IgD-negative memory B cell (primary cell): Measurements from ENCODE around the gene RALA. TPM values are rescaled to one million over a fixed set of nuclear protein-coding genes. Genes with fewer than 3 reads are reported as not detected.
"Not testable (repeated sequence)": the region's sequence is repeated elsewhere in the genome, so short reads cannot be mapped to it uniquely, and the experiment has no call there.

ENCODE experiments used
- H3K27ac Mint-ChIP-seq, 3 donors: one replicate each; pipeline ENCODE4 v1.8.0; 2020 to 2022; ENCODE audit warnings: mild to moderate bottlenecking in 3 of 3, mixed read lengths in 3 of 3, moderate library complexity in 1 of 3
- H3K27me3 Mint-ChIP-seq: one replicate; pipeline ENCODE4 v1.8.0; 2021; ENCODE audit warnings: mixed read lengths
- H3K36me3 Mint-ChIP-seq: one replicate; pipeline ENCODE4 v1.8.0; 2020; ENCODE audit warnings: mild to moderate bottlenecking, mixed read lengths
- H3K4me1 Mint-ChIP-seq, 3 donors: one replicate each; pipeline ENCODE4 v1.8.0; 2020 to 2022; ENCODE audit warnings: mixed read lengths in 3 of 3, mild to moderate bottlenecking in 1 of 3
- H3K4me3 Mint-ChIP-seq, 4 donors: one replicate each; pipeline ENCODE4 v1.8.0; 2020 to 2022; ENCODE audit warnings: mild to moderate bottlenecking in 4 of 4, mixed read lengths in 4 of 4, moderate library complexity in 3 of 4
- H3K9me3 Mint-ChIP-seq, 3 donors: one replicate each; pipeline ENCODE4 v1.8.0; 2020 to 2021; ENCODE audit warnings: mixed read lengths in 3 of 3, mild to moderate bottlenecking in 1 of 3
- polyA plus RNA-seq: library from polyadenylated mRNA; unstranded; fragments of 300-500 nt; fragmentation: Illumina TruSeq; gene quantifications from one replicate; pipeline ENCODE4 v1.2.3, GENCODE V29; 2021

Gene RALA
- polyA plus RNA-seq, 1 donor from 2014 or later = 36.0 TPM

- Mint-ChIP-seq H3K4me3 (no peak overlapping the region), H3K36me3 (peaks cover 12% of the 10 kb centered on the region), H3K4me1 (peaks cover 4 to 19% (median 15%) of the 10 kb centered on the region in 3 donors), H3K27me3 (no peaks in the 10 kb centered on the region), H3K9me3 (peaks cover 0 to 4% (median 4%) of the 10 kb centered on the region in 3 donors), H3K27ac (no peak overlapping the region)
These were observed 27.3 kb downstream of the RALA start for GRCh38 chr7:39650676-39651075.

GRCh38 chr7:39651265-39651664, 27.9 kb downstream of the RALA start:
- Mint-ChIP-seq H3K4me1 (peaks cover 4 to 18% (median 17%) of the 10 kb centered on the region in 3 donors), H3K27me3 (no peaks in the 10 kb centered on the region), H3K4me3 (no peak overlapping the region), H3K27ac (no peak overlapping the region), H3K9me3 (peaks cover 0 to 4% (median 4%) of the 10 kb centered on the region in 3 donors), H3K36me3 (peaks cover 12% of the 10 kb centered on the region)

- Mint-ChIP-seq H3K27ac (peak overlapping the region in 1 of 3 donors; percentile 23), H3K27me3 (no peaks in the 10 kb centered on the region), H3K4me1 (peaks cover 3 to 21% (median 4%) of the 10 kb centered on the region in 3 donors), H3K9me3 (peaks cover 0 to 6% (median 4%) of the 10 kb centered on the region in 3 donors), H3K4me3 (no peak overlapping the region), H3K36me3 (peaks cover 21% of the 10 kb centered on the region)
These were observed 33.0 kb downstream of the RALA start for GRCh38 chr7:39656415-39656814.

- no peak overlapping the region for H3K27ac Mint-ChIP-seq
- H3K9me3 Mint-ChIP-seq = peaks cover 0 to 8% (median 5%) of the 10 kb centered on the region in 3 donors
- peaks cover 3 to 17% (median 11%) of the 10 kb centered on the region in 3 donors for H3K4me1 Mint-ChIP-seq
- H3K36me3 Mint-ChIP-seq = peaks cover 24% of the 10 kb centered on the region
- no peak overlapping the region for H3K4me3 Mint-ChIP-seq
- no peaks in the 10 kb centered on the region for H3K27me3 Mint-ChIP-seq
These were observed 36.1 kb downstream of the RALA start for GRCh38 chr7:39659356-39660013.

- H3K4me1 Mint-ChIP-seq = peaks cover 3 to 20% (median 15%) of the 10 kb centered on the region in 3 donors
- H3K27me3 Mint-ChIP-seq = no peaks in the 10 kb centered on the region
- peaks cover 0 to 4% (median 2%) of the 10 kb centered on the region in 3 donors for H3K9me3 Mint-ChIP-seq
- no peak overlapping the region for H3K27ac Mint-ChIP-seq
- peaks cover 16% of the 10 kb centered on the region for H3K36me3 Mint-ChIP-seq
- no peak overlapping the region for H3K4me3 Mint-ChIP-seq
These were observed 38.6 kb downstream of the RALA start for GRCh38 chr7:39661960-39662359.

GRCh38 chr7:39663263-39663662, 39.9 kb downstream of the RALA start:
- H3K4me1 Mint-ChIP-seq = peaks cover 6 to 22% (median 19%) of the 10 kb centered on the region in 3 donors
- H3K4me3 Mint-ChIP-seq = no peak overlapping the region
- H3K27me3 Mint-ChIP-seq = no peaks in the 10 kb centered on the region
- peaks cover 16% of the 10 kb centered on the region for H3K36me3 Mint-ChIP-seq
- H3K9me3 Mint-ChIP-seq = peaks cover 0 to 4% (median 2%) of the 10 kb centered on the region in 3 donors
- no peak overlapping the region for H3K27ac Mint-ChIP-seq

GRCh38 chr7:39664057-39664456, 40.7 kb downstream of the RALA start:
- peaks cover 0 to 4% (median 2%) of the 10 kb centered on the region in 3 donors for H3K9me3 Mint-ChIP-seq
- no peak overlapping the region for H3K27ac Mint-ChIP-seq
- H3K4me3 Mint-ChIP-seq = no peak overlapping the region
- H3K4me1 Mint-ChIP-seq = peaks cover 6 to 23% (median 19%) of the 10 kb centered on the region in 3 donors
- peaks cover 16% of the 10 kb centered on the region for H3K36me3 Mint-ChIP-seq
- no peaks in the 10 kb centered on the region for H3K27me3 Mint-ChIP-seq

GRCh38 chr7:39664585-39664984, 41.2 kb downstream of the RALA start:
- Mint-ChIP-seq H3K4me1 (peaks cover 7 to 26% (median 18%) of the 10 kb centered on the region in 3 donors), H3K4me3 (no peak overlapping the region), H3K27ac (no peak overlapping the region), H3K36me3 (peaks cover 16% of the 10 kb centered on the region), H3K27me3 (no peaks in the 10 kb centered on the region), H3K9me3 (peaks cover 0 to 4% (median 2%) of the 10 kb centered on the region in 3 donors)

- peaks cover 0 to 4% (median 0%) of the 10 kb centered on the region in 3 donors for H3K9me3 Mint-ChIP-seq
- no peak overlapping the region for H3K4me3 Mint-ChIP-seq
- H3K36me3 Mint-ChIP-seq = peaks cover 11% of the 10 kb centered on the region
- no peak overlapping the region for H3K27ac Mint-ChIP-seq
- no peaks in the 10 kb centered on the region for H3K27me3 Mint-ChIP-seq
- peaks cover 16 to 34% (median 23%) of the 10 kb centered on the region in 3 donors for H3K4me1 Mint-ChIP-seq
These were observed 43.2 kb downstream of the RALA start for GRCh38 chr7:39666562-39666961.

- peaks cover 11% of the 10 kb centered on the region for H3K36me3 Mint-ChIP-seq
- peak overlapping the region in 1 of 3 donors; percentile 47 for H3K27ac Mint-ChIP-seq
These were observed 44.1 kb downstream of the RALA start for GRCh38 chr7:39667341-39667923.

GRCh38 chr7:39668280-39668679, 44.9 kb downstream of the RALA start:
- peaks cover 20 to 33% (median 30%) of the 10 kb centered on the region in 3 donors for H3K4me1 Mint-ChIP-seq
- H3K27ac Mint-ChIP-seq = peak overlapping the region in 1 of 3 donors; percentile 10
- not testable (repeated sequence) for H3K27me3 Mint-ChIP-seq, H3K36me3 Mint-ChIP-seq, H3K4me3 Mint-ChIP-seq, H3K9me3 Mint-ChIP-seq

More at GRCh38 chr7:39667341-39667923, 44.1 kb downstream of the RALA start:
- Mint-ChIP-seq H3K27me3 (no peaks in the 10 kb centered on the region), H3K9me3 (peaks cover 0 to under 1% (median 0%) of the 10 kb centered on the region in 3 donors), H3K4me1 (peaks cover 20 to 33% (median 28%) of the 10 kb centered on the region in 3 donors), H3K4me3 (no peak overlapping the region)

GRCh38 chr7:39670052-39670451, 46.7 kb downstream of the RALA start:
- Mint-ChIP-seq H3K27me3 (no peaks in the 10 kb centered on the region), H3K36me3 (peaks cover 3% of the 10 kb centered on the region), H3K9me3 (no peaks in the 10 kb centered on the region), H3K27ac (peak overlapping the region in 1 of 3 donors; percentile 13), H3K4me3 (no peak overlapping the region), H3K4me1 (peaks cover 20 to 26% (median 24%) of the 10 kb centered on the region in 3 donors)

- H3K4me1 Mint-ChIP-seq = peaks cover 20 to 28% (median 22%) of the 10 kb centered on the region in 3 donors
- H3K27ac Mint-ChIP-seq = peak overlapping the region in 1 of 3 donors; percentile 10
- peak overlapping the region in 1 of 4 donors; percentile 6 for H3K4me3 Mint-ChIP-seq
- H3K9me3 Mint-ChIP-seq = no peaks in the 10 kb centered on the region
- H3K27me3 Mint-ChIP-seq = no peaks in the 10 kb centered on the region
- peaks cover 5% of the 10 kb centered on the region for H3K36me3 Mint-ChIP-seq
These were observed 47.6 kb downstream of the RALA start for GRCh38 chr7:39670934-39671333.

- Mint-ChIP-seq H3K36me3 (peaks cover 5% of the 10 kb centered on the region), H3K27ac (no peak overlapping the region), H3K4me3 (no peak overlapping the region), H3K9me3 (peaks cover 0 to 4% (median 0%) of the 10 kb centered on the region in 3 donors), H3K27me3 (no peaks in the 10 kb centered on the region), H3K4me1 (peaks cover 20 to 26% (median 22%) of the 10 kb centered on the region in 3 donors)
These were observed 48.8 kb downstream of the RALA start for GRCh38 chr7:39672176-39672575.

- peaks cover 0 to 4% (median 0%) of the 10 kb centered on the region in 3 donors for H3K9me3 Mint-ChIP-seq
- peaks cover 15 to 25% (median 15%) of the 10 kb centered on the region in 3 donors for H3K4me1 Mint-ChIP-seq
- peaks cover 5% of the 10 kb centered on the region for H3K36me3 Mint-ChIP-seq
- no peak overlapping the region for H3K4me3 Mint-ChIP-seq
- H3K27me3 Mint-ChIP-seq = no peaks in the 10 kb centered on the region
- H3K27ac Mint-ChIP-seq = no peak overlapping the region
These were observed 50.5 kb downstream of the RALA start for GRCh38 chr7:39673868-39674267.
